Calu3 (cell line): ENCODE data around the gene ZNF714. TPM values are rescaled to one million over a fixed set of nuclear protein-coding genes. Genes with fewer than 3 reads are reported as not detected.

Experiments
- BruUV-seq: library from RNA; stranded (reverse); fragments of 400-500 nt; replicated peaks from 2 replicates; lab custom pipeline; 2021; lab: Mats Ljungman, UMichigan
- CTCF ChIA-PET: fragments of 300-600 bp; sonication (Branson Sonifier 250); formaldehyde crosslinking; loops from one replicate; lab custom pipeline; 2022; ENCODE audit warnings: antibody characterized with exemption; lab: Charles Lee
- DNase-seq: peaks from one replicate; pipeline ENCODE4 v3.0.0; 2022
- H3K27ac Mint-ChIP-seq: one replicate; pipeline ENCODE4 v1.8.0; 2022; ENCODE audit warnings: mixed read lengths; ENCODE audit not compliant: unreplicated experiment
- H3K27me3 Mint-ChIP-seq: one replicate; pipeline ENCODE4 v1.8.0; 2022; ENCODE audit warnings: mixed read lengths; ENCODE audit not compliant: unreplicated experiment
- H3K36me3 Mint-ChIP-seq: one replicate; pipeline ENCODE4 v1.8.0; 2022; ENCODE audit warnings: mild to moderate bottlenecking, moderate library complexity, mixed read lengths; ENCODE audit not compliant: insufficient read depth, unreplicated experiment
- H3K4me1 Mint-ChIP-seq: one replicate; pipeline ENCODE4 v1.8.0; 2022; ENCODE audit warnings: mild to moderate bottlenecking, low read depth, mixed read lengths; ENCODE audit not compliant: unreplicated experiment
- H3K4me3 Mint-ChIP-seq: one replicate; pipeline ENCODE4 v1.8.0; 2022; ENCODE audit warnings: mild to moderate bottlenecking, low read depth, moderate library complexity, mixed read lengths; ENCODE audit not compliant: unreplicated experiment
- H3K9me3 Mint-ChIP-seq: one replicate; pipeline ENCODE4 v1.8.0; 2022; ENCODE audit warnings: low read depth, mixed read lengths; ENCODE audit not compliant: unreplicated experiment
- intact Hi-C: fragments of 100-400 bp; cut with micrococcal nuclease; formaldehyde crosslinking; loops from one replicate; pipeline ENCODE4 v1.10.0; 2022; ENCODE audit not compliant: unreplicated experiment
- total RNA-seq: library from RNA; stranded (reverse); gene quantifications from 2 replicates; pipeline ENCODE4 v1.2.3, GENCODE V29; 2022
- TF ChIP-seq, protein P1 (sequence below): fragments of 200-600 bp; IDR thresholded peaks from one replicate; pipeline ENCODE4 v1.8.0; 2022; ENCODE audit warnings: antibody characterized with exemption; ENCODE audit not compliant: unreplicated experiment

ZNF714 gene
- total RNA-seq, 1 experiment from 2014 or later = 7.9 TPM

DNA sequence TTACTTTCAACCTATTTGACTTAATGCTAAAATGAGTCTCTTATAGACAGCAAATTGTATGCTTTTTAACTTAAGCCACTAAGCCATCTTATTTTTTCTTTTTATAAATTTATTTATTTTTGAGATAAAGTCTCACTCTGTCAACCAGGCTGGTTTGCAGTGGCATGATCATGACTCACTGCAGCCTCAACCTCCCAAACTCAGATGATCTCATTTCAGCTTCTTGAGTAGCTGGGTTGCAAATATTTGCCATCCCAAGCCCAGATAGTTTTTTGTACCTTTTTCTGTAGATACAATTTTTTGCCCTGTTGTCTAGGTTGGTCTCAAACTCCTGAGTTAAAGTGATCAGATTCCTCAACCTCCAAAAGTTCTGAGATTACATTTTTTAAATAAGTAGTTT, 27.1 kb downstream of the ZNF714 start:
- Mint-ChIP-seq H3K36me3 (no peaks in the 10 kb centered on the region), H3K4me1 (no peaks in the 10 kb centered on the region), H3K27me3 (no peaks in the 10 kb centered on the region), H3K9me3 (peaks cover 12% of the 10 kb centered on the region), H3K27ac (no peak overlapping the region), H3K4me3 (no peak overlapping the region)
- intact Hi-C loops = no loop called here
- CTCF ChIA-PET = no interaction called here
- no peak for DNase-seq
- TF ChIP-seq, protein P1, sequence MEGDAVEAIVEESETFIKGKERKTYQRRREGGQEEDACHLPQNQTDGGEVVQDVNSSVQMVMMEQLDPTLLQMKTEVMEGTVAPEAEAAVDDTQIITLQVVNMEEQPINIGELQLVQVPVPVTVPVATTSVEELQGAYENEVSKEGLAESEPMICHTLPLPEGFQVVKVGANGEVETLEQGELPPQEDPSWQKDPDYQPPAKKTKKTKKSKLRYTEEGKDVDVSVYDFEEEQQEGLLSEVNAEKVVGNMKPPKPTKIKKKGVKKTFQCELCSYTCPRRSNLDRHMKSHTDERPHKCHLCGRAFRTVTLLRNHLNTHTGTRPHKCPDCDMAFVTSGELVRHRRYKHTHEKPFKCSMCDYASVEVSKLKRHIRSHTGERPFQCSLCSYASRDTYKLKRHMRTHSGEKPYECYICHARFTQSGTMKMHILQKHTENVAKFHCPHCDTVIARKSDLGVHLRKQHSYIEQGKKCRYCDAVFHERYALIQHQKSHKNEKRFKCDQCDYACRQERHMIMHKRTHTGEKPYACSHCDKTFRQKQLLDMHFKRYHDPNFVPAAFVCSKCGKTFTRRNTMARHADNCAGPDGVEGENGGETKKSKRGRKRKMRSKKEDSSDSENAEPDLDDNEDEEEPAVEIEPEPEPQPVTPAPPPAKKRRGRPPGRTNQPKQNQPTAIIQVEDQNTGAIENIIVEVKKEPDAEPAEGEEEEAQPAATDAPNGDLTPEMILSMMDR = no peak
- no TSS peak for BruUV-seq

DNA sequence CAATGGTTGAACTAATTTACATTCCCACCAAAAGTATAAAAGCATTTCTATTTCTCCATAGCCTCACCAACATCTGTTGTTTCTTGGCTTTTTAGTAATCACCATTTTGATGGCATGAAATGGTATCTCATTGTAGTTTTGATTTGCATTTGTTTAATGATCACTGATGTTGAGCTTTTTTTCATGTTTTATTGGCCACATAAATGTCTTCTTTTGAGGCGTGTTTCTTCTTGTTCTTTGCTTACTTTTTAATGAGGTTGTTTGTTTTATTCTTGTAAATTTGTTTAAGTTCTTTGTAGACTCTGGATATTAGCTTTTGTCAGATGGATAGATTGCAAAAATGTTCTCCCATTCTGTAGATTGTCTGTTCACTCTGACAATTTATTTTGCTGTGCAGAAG, 28.2 kb downstream of the ZNF714 start:
- H3K4me3 Mint-ChIP-seq = no peak overlapping the region
- BruUV-seq = no TSS peak
- H3K27ac Mint-ChIP-seq = no peak overlapping the region
- CTCF ChIA-PET = no interaction called here
- no peaks in the 10 kb centered on the region for H3K36me3 Mint-ChIP-seq
- no peaks in the 10 kb centered on the region for H3K4me1 Mint-ChIP-seq
- no peak for DNase-seq
- no peaks in the 10 kb centered on the region for H3K27me3 Mint-ChIP-seq
- peaks cover 15% of the 10 kb centered on the region for H3K9me3 Mint-ChIP-seq
- TF ChIP-seq, protein P1 = no peak
- intact Hi-C loops = no loop called here

DNA sequence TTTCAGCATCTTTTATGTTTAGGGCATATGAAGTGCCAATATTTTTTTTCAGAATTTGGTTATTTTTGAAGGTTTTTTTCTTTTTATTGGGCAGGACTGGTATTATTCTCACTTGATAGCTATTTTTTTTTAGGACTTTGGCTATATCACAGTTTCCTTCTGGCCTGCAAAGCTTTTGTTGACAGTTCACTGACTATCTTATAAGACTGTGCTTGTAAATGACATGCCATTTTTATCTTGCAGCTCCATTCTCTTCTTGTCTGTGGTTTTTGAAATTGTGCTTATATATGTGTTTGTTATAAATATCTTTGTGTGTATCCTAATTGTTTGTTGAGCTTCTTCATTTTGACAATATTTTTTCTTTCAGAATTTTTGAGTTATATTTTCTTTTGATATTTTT, 33.4 kb downstream of the ZNF714 start:
- H3K9me3 Mint-ChIP-seq = peaks cover 9% of the 10 kb centered on the region
- no TSS peak for BruUV-seq
- TF ChIP-seq, protein P1 = no peak
- no peaks in the 10 kb centered on the region for H3K4me1 Mint-ChIP-seq
- DNase-seq = no peak
- CTCF ChIA-PET = no interaction called here
- H3K4me3 Mint-ChIP-seq = no peak overlapping the region
- intact Hi-C loops = no loop called here
- no peak overlapping the region for H3K27ac Mint-ChIP-seq
- H3K27me3 Mint-ChIP-seq = no peaks in the 10 kb centered on the region
- H3K36me3 Mint-ChIP-seq = no peaks in the 10 kb centered on the region

DNA sequence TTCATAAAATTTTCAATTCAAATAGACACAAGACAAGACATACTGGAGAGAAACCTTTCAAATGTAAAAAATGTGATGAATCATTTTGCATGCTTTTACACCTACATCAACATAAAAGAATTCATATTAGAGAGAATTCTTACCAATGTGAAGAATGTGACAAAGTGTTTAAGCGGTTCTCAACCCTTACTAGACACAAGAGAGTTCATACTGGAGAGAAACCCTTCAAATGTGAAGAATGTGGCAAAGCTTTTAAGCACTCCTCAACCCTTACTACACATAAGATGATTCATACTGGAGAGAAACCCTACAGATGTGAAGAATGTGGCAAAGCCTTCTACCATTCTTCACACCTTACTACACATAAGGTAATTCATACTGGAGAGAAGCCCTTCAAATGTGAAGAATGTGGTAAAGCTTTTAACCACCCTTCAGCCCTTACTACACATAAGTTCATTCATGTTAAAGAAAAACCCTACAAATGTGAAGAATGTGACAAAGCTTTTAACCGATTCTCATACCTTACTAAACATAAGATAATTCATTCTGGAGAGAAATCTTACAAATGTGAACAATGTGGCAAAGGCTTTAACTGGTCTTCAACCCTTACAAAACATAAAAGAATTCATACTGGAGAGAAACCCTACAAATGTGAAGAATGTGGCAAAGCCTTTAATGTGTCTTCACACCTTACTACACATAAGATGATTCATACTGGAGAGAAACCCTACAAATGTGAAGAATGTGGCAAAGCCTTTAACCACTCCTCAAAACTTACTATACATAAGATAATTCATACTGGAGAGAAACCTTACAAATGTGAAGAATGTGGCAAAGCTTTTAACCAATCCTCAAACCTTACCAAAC, 35.3 kb downstream of the ZNF714 start:
- H3K27ac Mint-ChIP-seq = no peak overlapping the region
- intact Hi-C loops = no loop called here
- H3K36me3 Mint-ChIP-seq = no peaks in the 10 kb centered on the region
- DNase-seq = no peak
- no peaks in the 10 kb centered on the region for H3K4me1 Mint-ChIP-seq
- H3K9me3 Mint-ChIP-seq = peaks cover 7% of the 10 kb centered on the region
- CTCF ChIA-PET = no interaction called here
- TF ChIP-seq, protein P1 = no peak
- no peak overlapping the region for H3K4me3 Mint-ChIP-seq
- no peaks in the 10 kb centered on the region for H3K27me3 Mint-ChIP-seq
- no TSS peak for BruUV-seq
